GM04504 (cell line): Measurements from ENCODE around the gene DBH.

ENCODE experiments used
- DNase-seq: peaks from one replicate; pipeline ENCODE4 v3.0.0-alpha.2; 2012; ENCODE audit warnings: low read depth

The DBH gene

GRCh38 chr9:133684121-133684935 is 48.2 kb downstream of the DBH start:
- DNase-seq: no peak

GRCh38 chr9:133684936-133685361 is 48.8 kb downstream of the DBH start:
- no peak for DNase-seq

- DNase-seq: no peak
Measured at GRCh38 chr9:133685653-133686609, 49.8 kb downstream of the DBH start.

GRCh38 chr9:133686642-133687575 is 50.7 kb downstream of the DBH start:
- DNase-seq: no peak

- no peak for DNase-seq
Measured at GRCh38 chr9:133687856-133688761, 51.9 kb downstream of the DBH start.

- no peak for DNase-seq
Measured at GRCh38 chr9:133689151-133689763, 53.1 kb downstream of the DBH start.

- DNase-seq: no peak
Measured at GRCh38 chr9:133690081-133690561, 54.0 kb downstream of the DBH start.

GRCh38 chr9:133691191-133691590 is 55.0 kb downstream of the DBH start:
- DNase-seq: no peak

GRCh38 chr9:133691626-133692363 is 55.6 kb downstream of the DBH start:
- no peak for DNase-seq

GRCh38 chr9:133692364-133692985 is 56.3 kb downstream of the DBH start:
- no peak for DNase-seq

GRCh38 chr9:133693116-133693515 is 57.0 kb downstream of the DBH start:
- DNase-seq: no peak

GRCh38 chr9:133693703-133694529 is 57.8 kb downstream of the DBH start:
- DNase-seq: no peak

GRCh38 chr9:133694686-133695085 is 58.5 kb downstream of the DBH start:
- no peak for DNase-seq

- DNase-seq: no peak
Measured at GRCh38 chr9:133696071-133696472, 59.9 kb downstream of the DBH start.

- no peak for DNase-seq
Measured at GRCh38 chr9:133699546-133699945, 63.4 kb downstream of the DBH start.

GRCh38 chr9:133700819-133701320 is 64.7 kb downstream of the DBH start:
- DNase-seq: no peak

- DNase-seq: no peak
Measured at GRCh38 chr9:133701321-133701980, 65.3 kb downstream of the DBH start.
